ENCODE measurements around the gene CD74. TPM values are rescaled to one million over a fixed set of nuclear protein-coding genes. Genes with fewer than 3 reads are reported as not detected.

Gene CD74
- total RNA-seq, 1 experiment from 2014 or later, result 19.5 TPM

DNA sequence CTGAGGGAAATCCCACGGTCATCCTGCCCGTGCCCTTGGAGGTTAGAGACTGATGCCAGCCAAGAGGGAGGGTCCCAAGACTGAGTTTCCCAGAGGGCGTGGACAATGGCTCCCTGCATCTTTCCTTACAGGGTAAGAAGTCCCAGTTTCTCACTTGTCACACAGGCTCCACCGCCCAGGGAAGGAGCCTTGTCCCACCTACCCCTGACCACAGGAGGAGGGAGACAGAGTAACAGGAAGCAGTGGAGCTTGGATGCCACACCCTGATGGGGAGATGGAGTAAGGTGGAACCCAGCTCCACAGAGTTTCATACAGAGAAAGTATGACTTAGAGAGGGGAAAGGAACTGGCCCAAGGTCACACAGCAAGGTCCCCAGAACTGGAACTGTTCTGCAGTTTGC lies 9.4 kb upstream of the CD74 start:
- H2AK5ac ChIP-seq (ENCODE audit: insufficient read length, low read length), result no peak overlapping the region
- DNase-seq, result no peak
- no peaks in the 10 kb centered on the region for H3K9me3 ChIP-seq (ENCODE audit: control insufficient read depth, low read depth, low read length)

More for the DNA sequence above, 9.4 kb upstream of the CD74 start:
- Mint-ChIP-seq H3K4me3 (no peak overlapping the region), H3K9me3 (peaks cover 0 to 3% of the 10 kb centered on the region in 2 experiments; a peak in 1 of 5 replicates), H3K27me3 (ENCODE audit: low read depth) (peaks cover 2% of the 10 kb centered on the region; the same call in 1 of the 2 replicates), H3K36me3 (ENCODE audit: insufficient read depth in 1 of 3, low read depth in 3 of 3) (no peaks in the 10 kb centered on the region), H3K4me1 (peaks cover 10 to 11% of the 10 kb centered on the region in 2 experiments), H3K27ac (no peak overlapping the region; a peak in 1 of 7 replicates)
- Histone ChIP-seq H3K4me2 (ENCODE audit: insufficient read depth, insufficient read length, low read length) (no peak overlapping the region), H2BK15ac (ENCODE audit: low read depth, low read length) (no peak overlapping the region), H4K5ac (ENCODE audit: insufficient read length, low read depth, low read length) (no peak overlapping the region), H2BK20ac (ENCODE audit: low read depth, low read length, poor library complexity, severe bottlenecking) (no peak overlapping the region), H3K4ac (ENCODE audit: low read depth, low read length) (no peak overlapping the region), H3K56ac (ENCODE audit: insufficient read length, low read depth, low read length) (no peak overlapping the region), H3K23ac (ENCODE audit: insufficient read length, low read depth, low read length) (no peak overlapping the region), H4K8ac (replicated peaks; ENCODE audit: insufficient read length, low read depth, low read length) (no peak overlapping the region), H3K27me3 (ENCODE audit: insufficient read depth, low read length) (no peaks in the 10 kb centered on the region), H2AFZ (ENCODE audit: low read length) (no peak overlapping the region), H3K27ac (ENCODE audit: insufficient read length, low read depth, low read length) (no peak overlapping the region), H2BK12ac (ENCODE audit: insufficient read length, low read depth, low read length) (no peak overlapping the region), H4K91ac (ENCODE audit: insufficient read length, low read depth, low read length) (no peak overlapping the region), H3K79me2 (ENCODE audit: insufficient read depth, low read length) (no peaks in the 10 kb centered on the region), H3T11ph (ENCODE audit: low read length) (no peak overlapping the region), H2BK120ac (ENCODE audit: low read depth, low read length, poor library complexity, severe bottlenecking) (no peak overlapping the region), H3K79me1 (ENCODE audit: insufficient read depth, low read depth, low read length, poor library complexity, severe bottlenecking) (no peaks in the 10 kb centered on the region), H3K9ac (ENCODE audit: extremely low read depth, insufficient read length, low read length) (no peak overlapping the region), H3K18ac (ENCODE audit: insufficient read length, low read depth, low read length) (no peak overlapping the region), H3K14ac (ENCODE audit: insufficient read depth, low read length) (no peak overlapping the region), H3K4me1 (ENCODE audit: insufficient read depth, low read length) (no peaks in the 10 kb centered on the region), H3K23me2 (ENCODE audit: insufficient read length, low read depth, low read length, poor library complexity, severe bottlenecking) (no peaks in the 10 kb centered on the region), H4K20me1 (ENCODE audit: control insufficient read depth, insufficient read depth, insufficient read length) (no peaks in the 10 kb centered on the region), H2BK5ac (ENCODE audit: insufficient read length, low read length) (no peak overlapping the region)
- no peak for TF ChIP-seq CTCF (conservative IDR thresholded peaks at IDR 0.05)
- no CpG with 5 or more reads among the region's 4 CpGs for WGBS (ENCODE audit: extremely low coverage, insufficient read length, low lambda C conversion rate)
